ENCODE measurements around the gene PRXL2B.
A peak's percentile ranks its signal among the peaks of the same experiment; 100 is the strongest.

PRXL2B gene

DNA sequence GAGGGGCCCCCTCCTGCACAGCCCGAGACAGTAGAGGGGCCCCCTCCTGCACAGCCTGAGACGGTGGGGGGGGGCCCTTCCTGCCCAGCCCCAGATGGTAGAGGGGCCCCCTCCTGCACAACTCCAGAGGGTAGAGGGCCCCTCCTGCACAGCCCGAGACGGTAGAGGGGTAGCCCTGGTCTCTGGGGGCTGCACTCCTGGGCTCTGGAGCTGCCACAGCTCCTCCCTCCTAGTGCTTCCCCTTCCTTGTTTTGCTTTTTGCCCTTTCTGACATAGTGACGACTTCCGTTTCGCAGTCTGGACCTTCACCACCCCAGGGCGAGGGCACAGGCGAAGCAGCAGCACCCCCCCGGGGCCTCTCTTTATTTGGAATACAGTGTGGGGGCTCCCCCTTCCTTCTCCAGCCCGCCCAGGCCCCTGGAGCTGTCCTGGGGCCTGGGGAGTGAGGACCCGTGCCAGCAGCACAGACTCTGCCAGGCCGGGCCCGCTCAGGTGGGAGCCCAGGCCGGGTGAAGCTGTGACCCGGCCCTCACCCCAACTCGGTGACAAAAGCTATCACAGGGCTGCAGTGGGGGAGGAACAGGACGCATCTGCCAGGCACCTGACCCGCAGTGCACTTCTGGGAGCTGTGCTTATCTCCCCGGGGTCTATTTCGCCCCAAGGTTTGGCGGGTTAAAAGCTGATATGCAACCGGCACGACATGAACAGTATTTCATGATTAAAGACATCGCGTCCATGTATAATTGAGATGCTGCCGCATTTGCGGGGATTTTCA is 1.1 kb upstream of the PRXL2B start:
- peak; percentile 50 to 83 (median 64) for DNase-seq

DNA sequence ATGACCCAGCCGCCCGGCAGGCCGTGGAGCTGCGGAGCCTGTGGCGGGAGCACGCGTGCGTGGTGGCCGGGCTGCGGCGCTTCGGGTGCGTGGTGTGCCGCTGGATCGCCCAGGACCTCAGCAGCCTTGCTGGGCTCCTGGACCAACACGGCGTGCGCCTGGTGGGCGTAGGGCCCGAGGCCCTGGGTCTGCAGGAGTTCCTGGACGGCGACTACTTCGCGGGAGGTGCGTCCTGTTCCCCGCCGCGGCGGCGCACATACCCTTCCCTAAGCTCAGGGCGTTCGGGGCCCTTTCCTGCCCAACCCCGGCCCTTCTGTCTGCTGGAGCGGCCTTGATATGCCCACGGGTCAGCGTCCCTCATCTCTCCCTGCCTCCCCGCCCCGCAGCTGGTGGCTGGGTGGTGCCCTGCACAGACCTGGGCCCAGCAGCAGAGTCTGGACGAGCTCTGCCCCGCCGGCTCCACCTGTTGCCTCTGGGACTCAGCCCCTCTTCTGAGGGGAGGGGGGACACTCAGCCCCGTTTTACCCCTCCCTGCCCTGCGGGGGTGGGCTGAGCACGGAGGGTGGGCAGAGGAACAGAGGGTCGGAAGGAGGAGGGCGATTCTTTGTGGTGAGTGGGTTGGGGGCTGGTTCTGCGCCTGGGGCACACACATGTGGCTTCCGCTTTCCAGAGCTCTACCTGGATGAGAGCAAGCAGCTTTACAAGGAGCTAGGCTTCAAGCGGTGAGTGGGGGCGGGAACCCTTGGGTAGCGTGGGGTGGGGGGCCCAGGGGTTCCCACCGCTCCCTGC is 688 bp downstream of the PRXL2B start:
- DNase-seq: peak in 3 of 5 donors; percentile 7 to 43 (median 18)

DNA sequence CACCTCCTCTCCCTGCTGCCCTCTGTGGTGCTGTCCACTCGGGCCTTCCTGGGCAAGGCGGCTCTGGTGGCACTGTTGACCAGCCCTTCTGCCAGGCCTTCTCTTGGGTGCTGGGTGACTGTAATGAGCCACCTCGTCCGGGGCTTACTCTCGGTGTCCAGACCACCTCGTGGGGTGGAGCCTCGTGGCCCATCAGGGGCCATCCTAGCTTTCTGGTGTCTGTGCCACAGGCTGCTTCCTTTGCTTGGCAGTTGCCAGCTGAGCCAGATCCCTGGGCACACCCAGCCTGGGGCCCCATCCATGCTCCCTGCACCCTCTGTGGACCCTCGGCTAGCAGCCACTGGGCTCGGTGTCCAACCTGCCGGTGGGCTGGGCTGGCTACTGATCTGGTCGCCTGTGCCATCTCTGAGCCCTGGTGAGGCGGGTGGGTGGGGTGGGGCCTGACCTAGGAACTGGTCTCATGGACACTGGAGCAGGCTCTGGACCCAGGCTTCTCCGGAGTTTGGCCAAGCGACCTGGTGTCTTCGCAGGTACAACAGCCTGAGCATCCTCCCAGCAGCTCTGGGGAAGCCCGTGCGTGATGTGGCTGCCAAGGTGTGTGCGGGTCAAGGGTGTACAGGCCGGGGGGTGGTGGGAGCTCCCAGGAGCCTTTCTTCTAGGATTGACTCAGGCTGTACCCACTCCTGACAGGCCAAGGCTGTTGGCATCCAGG is 1.4 kb downstream of the PRXL2B start:
- no peak for DNase-seq

DNA sequence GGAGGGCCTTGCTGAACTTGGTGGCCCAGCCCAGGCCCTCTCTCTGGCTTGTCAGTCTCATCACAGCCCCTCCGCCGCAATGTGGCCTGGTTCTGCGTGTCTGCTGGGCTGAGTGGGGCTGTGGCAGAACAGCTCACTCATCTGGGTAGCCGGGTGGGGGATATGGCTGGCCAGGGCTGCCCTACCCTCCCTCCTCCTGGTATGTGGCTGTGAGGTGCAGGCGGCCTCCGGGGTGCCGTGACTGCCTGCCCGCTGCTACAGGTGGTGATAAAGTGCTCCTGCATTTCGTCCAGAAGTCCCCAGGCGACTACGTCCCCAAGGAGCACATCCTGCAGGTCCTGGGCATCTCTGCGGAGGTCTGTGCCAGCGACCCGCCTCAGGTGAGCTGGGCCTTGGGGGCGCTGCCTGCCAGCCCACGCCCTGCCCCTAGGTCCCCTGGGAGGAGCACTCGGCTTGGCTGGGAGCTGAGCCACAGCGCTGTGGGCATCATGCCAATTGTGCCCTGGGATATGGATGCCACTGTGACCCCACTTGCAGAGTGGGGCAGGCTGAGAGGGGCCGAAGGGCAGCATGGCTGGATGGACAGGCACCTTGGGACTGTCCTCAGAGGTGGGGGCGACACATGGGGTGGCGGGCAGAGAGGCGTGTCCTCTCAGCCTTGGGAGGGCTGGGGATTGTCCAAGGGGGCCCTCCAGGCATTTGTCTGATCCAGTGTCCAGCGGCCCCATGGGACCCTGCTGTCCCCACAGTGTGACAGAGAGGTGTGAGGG is 2.3 kb downstream of the PRXL2B start:
- DNase-seq: no peak

DNA sequence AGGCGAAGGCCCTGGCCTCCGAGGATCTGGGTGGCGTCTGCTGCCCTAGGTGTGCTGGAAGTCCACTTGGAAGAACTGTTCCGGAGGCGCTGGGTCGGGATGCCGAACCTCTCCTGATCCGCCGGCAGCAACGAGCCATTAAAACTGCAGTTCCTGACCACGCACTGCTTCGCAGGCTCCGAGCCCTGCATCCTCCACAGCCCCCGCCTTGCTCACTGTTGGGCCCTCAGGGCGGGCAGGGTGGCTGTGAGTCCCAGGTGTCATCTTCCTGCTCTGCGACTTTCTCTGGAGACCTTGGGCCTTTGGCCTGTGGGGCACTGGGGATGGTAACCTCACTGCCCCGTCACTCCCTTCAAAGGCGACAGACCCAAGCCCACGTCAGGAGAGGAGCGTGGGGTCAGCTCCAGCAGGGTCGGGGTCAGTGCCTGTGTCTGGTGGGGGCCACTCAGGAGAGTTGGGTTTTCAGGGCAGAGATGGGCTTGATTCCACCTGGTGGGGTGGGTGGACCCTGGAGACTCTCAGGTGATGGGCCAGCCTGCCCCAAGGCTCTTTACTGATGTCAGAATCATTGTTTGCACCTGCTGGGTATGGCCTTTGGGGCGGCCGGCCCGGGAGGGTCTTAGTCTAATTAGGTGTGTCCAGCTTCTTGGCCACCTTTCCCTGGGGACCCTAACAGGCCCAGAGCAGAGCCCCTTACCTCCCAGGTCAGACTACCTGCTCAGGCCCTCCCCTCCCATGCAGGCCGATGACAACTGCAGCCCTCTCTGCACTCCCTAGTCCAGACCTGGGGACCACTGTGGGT is 3.1 kb downstream of the PRXL2B start:
- no peak for DNase-seq

DNA sequence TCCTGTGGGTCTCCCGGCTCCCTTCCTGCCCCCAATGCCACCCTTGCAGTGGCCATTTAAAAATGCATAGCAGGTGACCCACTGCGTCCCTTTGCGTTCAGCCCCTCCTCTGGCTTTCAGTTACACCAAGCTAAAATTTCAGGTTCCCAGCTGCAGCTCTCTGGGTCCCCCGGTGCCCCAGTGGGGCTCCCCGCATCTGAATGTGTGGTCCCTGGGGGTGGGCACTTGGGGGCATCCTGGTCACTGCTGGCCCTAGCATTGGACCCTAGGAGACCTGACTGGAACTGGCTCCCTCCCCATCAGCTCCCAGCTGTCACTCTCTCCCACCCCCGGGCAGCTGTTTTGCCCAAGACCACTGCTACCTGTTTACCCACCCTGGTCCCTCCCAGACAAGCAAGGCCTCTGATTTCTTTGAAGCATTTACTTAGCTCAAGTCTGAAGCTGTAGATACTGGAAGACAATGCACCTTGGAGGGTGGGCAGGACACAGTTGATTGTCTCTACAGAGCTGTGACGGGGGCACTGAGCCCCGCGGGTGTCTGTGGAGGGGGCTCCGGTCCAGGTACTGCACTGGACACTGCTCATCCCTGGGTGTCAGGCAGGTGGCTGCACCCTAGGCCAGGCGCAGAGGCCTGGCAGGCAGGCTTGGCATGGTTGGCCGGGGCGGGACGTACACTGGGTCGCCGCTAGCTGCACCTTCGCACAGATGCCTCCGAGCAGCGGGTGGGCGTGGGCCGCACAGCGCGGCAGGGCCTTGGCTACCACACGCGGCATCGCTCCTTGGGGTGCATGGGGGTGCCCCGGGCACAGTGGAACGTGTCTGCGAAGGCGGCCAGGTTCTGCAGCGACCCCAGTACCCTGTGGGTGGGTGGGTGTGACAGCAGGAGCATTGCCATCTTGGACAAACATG is 3.9 kb downstream of the PRXL2B start:
- DNase-seq: peak in 1 of 5 donors; percentile 2

DNA sequence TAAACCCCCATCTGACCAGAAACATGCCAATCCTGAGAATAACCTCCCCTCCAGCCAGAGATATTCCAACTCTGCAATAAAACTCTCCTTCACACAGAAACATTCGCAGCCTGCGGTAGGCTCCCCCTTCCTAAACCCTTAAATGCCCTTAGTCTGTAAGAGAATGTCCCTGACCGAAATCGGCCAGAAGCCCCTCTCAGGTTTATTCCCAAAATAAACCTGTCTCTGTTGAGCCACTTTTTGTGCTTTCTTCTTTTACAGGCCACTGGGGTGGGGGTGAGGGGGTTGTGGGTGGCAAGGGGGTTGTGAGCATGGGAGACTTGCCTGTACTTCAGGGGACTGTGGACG is 4.6 kb downstream of the PRXL2B start:
- no peak for DNase-seq

DNA sequence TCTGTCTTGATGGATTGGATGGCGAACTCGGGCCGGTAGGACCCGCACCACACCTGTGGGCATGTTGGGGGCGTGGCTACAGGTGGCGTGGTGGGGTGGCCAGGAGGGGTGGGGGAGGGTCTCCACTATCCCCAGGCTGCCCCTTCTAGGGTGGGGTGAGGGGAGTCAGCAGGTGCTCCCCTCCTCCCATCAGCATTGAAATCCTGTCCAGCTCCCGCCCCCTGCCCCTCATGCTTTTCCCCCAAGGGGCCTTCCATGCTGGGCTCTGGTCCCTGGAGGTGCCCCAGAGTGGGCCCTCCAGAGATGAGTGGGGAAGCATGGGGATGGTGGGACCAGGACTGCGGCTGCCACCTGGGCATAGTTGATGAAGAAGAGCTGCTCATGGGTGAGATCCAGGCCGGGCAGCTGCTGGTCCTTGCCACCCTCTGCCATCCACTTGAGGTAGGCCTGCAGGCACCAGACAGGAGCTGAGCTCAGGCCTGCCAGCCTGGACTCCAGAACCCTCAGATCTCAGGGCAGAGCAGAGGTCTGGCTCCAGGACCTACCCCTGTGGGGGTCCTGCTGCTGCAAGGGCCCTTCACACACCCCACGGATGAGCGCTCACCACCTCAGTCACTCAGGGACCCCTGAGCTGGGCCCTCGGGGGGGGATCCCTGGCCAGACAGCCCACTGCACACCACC is 5.1 kb downstream of the PRXL2B start:
- no peak for DNase-seq

DNA sequence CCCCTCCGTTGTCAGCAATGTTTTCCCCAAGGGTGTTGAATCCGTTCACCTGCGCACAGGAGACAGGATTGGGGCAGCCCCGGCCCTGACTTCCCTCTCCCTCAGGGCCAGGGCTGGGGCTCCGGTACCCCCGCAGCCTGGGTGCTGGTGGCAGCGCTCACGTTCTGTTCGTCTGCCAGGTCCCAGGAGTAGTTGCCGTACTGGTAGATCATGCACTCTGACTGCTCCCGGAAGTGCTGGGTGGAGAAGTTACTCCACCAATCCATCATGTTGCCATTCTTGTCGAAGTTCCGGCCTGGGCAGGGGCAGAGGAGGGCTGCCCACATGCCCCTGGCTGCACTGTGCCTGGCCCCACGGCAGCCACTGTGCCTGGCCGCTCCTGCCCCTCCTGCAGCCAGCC is 6.1 kb downstream of the PRXL2B start:
- peak in 1 of 5 donors; percentile 8 for DNase-seq

DNA sequence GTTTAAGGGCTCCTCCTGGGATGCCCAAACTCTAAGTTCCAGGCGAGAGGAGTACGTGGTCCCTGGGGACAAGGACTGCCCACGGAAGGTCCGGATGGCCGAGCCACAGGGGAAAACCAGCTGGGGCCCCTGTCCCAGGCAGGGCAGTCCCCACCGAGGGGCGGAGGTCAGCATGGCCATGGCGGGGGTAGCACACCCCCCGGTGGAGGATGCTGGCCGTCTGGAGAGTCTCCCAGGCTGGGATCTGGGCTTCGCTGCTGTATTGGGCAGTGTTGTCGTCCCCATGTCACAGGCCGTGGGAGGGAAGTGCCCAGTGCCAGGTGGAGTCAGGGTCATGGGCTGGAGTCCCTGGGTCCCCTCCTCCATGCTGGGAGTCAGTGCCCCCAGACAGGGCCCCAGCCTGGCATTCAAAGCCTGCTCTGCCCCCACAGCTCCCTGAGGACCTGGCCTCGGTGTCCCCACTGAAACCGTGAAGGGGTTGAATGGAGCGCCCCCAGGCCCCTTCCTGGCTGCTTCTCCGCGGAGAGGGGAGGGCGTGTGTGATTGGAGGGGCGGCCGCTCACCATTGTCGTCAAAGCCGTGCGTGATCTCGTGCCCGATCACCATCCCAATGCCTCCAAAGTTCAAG is 6.8 kb downstream of the PRXL2B start:
- peak in 1 of 5 donors; percentile 11 for DNase-seq

DNA sequence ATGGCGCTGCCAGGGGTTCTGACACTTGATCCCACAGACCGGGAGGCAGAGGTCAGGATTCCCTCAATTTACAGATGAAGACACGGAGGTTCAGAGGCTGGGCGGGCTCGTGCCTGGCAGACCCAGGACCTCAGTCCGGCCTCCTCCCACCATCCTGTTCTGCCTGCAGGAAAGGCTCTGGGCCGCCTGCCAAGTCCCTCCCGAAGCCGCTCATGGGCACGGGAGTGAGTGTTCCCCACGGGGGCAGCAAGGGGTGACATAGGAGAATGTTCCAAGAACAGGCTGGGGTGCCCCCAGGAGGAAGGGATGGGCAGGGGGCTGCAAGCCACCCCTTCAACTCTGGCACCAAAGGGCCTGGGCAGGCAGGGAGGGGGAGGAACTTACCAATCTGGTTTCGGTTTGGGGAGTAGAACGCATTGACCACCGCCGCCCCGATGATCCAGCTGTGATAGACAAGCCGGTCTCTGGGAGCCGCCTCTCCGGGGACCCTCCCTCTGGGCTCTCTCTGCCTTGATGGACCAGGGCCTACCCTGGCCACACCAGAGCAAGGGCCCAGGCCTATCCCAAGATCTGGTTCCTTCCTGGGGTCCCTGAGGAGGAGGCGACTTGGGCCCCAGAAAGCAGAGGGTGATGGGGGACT is 7.5 kb downstream of the PRXL2B start:
- peak in 1 of 5 donors; percentile 7 for DNase-seq

DNA sequence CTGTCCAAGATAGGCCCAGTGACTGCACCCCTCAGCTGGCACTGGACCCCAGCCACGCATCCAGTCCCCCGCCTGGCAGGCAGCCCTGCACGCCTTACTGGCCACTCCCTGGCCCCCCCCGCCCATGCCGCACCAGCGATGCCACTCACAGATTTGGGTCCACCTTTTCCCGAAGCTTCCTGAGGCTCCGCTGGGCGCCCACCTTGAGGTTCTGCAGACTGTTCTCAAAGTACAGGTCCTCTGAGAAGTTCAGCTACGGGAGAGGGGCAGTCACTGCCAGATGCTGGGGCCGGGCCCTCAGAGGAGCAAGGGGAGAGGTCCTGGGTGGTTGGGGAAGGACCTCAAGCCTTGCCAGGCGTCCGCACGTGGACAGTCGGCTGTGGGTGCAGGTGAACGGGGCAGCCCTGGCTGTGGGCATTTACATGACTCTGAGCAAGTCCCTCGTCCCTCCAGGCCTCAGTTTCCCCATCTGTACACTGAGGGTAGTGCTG is 8.1 kb downstream of the PRXL2B start:
- peak in 1 of 5 donors; percentile 6 for DNase-seq

DNA sequence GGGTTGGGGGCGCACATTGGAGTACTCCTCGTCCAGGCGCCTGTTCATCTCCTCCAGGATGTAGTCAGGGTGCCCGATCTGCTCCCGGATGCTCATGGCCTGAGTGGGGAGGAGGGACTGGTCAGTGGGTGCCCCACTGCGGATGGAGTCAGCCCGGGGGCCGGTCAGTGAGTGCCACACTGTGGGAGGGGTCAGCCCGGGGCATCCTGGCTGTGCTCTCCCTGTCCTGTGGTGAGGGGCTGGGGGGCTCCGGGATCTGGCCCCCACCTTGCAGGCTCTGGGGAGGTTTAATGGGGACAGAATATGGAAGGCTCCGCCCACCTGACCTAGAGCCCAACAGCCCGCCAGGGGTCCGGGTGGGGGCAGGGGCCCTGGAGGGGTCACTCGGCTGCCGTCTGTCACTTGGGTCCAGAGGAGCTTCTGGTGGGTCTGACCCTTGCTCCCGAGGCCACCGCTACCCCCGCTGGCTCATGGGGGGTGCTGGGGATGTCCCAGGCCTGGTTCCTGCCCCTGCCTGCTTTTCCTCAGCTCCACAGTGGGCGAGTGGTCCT is 8.8 kb downstream of the PRXL2B start:
- DNase-seq: no peak

DNA sequence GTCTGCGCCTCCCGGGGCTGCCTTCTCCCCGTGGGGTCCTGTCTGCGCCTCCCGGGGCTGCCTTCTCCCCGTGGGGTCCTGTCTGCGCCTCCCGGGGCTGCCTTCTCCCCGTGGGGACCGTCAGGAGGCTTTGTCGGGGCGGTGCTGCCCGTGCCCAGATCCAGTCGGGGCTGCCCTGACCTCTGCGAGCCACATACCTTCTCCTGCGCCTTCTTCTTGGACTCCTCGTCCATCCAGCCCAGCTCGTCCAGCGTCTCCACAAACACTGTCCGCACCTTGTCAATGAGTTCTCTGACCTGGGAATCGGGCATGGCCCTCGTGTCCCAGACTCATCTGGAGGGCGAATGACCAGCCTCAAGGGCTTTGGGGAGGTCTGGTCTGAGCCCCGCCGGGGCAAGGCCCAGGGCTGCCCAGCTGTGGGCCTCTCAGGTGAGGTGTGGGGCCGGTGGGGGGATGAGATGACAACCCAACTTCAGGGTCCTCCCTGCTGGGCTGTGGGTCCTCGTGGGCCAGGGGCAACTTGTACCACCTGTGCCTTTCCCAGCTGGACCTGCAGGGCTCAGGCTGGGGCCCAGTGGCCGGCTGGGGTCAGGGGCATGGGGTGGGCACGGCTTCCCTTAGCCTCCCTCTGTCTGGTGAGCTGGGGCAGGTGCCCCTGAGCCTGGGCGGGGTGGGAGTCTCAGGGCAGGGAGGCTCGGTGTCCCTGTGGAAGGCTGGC is 9.4 kb downstream of the PRXL2B start:
- no peak for DNase-seq

DNA sequence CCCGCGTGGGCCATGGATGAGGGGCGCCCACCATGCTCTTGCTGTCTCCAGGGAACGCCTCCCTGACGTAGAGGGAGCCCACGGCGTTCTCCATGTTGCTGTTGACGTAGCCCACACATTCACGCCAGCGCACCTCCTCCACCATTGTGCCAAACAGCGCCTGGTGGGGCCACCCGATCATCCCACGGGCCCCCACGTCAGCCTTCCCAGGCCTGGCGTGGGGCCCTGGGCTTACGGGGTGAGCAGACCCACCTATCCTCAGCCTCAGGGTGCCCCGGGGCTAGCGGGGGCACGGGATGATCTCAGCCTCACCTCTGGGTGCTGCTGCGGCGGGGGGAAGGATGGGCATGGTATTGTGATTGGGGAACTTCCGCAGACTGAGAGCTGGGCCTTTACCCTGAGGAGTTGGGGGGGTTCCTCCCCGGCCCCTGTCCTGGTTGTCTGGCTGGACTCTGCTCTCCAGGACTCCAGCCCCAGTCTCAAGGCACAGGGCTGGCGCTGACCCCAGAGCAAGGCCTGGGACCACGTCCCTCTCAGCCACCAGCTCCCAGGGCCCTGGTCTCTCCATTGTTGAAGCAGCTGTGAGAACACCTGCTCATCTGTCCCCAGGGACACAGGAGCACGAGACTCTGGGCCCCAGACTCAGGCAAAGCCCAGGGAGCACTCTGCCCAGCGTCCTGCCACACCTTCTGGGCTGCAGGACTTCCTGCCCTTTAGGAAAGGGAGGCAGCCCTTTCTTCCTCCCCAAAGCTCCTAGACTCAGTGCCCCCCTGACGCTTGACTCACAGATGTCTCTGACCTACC is 10.2 kb downstream of the PRXL2B start:
- DNase-seq: no peak

DNA sequence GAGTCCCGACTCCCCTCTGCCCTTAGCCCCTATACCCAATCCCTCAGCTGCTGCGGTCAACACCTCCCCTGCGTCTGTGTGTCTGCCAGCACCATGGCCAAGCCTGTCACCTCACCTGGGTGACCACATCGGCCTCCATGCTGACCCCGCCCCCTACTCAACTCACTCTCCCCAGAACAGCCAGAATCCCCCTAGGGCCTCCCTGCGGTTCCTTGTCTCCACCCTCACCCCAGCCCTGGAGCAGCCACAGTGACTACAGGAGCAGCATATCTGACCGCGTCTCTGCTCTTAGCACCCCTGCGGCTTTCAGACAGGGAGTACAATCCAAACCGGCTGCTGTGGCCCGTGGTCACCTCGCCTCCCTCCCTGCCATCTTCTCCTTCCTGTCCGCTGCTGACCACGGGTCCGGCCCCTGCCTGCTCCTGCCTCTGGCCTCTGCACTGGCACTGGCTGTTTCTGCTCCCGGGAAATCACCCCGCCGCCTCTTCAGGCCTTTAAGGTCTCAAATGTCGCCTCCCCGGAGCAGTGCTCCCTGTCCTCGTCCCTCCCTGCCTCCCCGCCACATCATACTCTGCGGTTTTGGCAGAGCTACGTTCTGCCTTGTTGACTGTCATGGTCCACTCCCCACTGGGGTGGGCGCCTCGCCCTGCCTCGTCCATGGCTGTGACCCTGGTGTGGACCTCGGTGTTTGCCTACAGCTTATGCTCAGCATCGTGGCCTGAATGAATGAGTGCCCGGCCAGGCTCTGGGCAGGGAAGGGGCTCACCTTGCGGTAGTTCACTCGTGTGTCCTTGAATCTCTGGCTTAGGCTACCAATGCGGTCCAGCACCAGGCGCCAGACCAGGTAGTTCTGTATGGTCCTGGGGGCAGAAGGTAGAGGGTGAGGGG is 11.1 kb downstream of the PRXL2B start:
- no peak for DNase-seq
